Measurements from ENCODE around the gene SRSF2.
A peak's percentile ranks its signal among the peaks of the same experiment; 100 is the strongest.

SRSF2 gene

GRCh38 chr17:76709077-76709950, 27.8 kb downstream of the SRSF2 start:
- Histone ChIP-seq H3K9me3 (ENCODE audit: control extremely low read depth in 1 of 5, control insufficient read depth in 4 of 5, insufficient read depth in 2 of 5, low read depth in 1 of 5, low read length in 4 of 5) (no peaks in the 10 kb centered on the region), H3K27ac (ENCODE audit: insufficient read depth in 1 of 2, low read depth in 1 of 2, low read length in 2 of 2, poor library complexity in 1 of 2, severe bottlenecking in 2 of 2) (no peak overlapping the region), H3K36me3 (ENCODE audit: control insufficient read depth in 4 of 4, insufficient read depth in 4 of 4, low read length in 3 of 4) (peaks cover 0 to 17% (median 6%) of the 10 kb centered on the region in 4 experiments), H3K4me1 (ENCODE audit: control extremely low read depth in 1 of 4, control insufficient read depth in 4 of 4, insufficient read depth in 4 of 4, low read length in 3 of 4) (peaks cover 3 to 28% (median 18%) of the 10 kb centered on the region in 4 experiments), H3K27me3 (replicated peaks in 2 of 5; ENCODE audit: control insufficient read depth in 4 of 5, insufficient read depth in 5 of 5, low read length in 4 of 5) (peaks cover 0 to 11% (median 0%) of the 10 kb centered on the region in 5 experiments), H3K4me3 (ENCODE audit: control insufficient read depth in 1 of 7, extremely low read depth in 1 of 7, insufficient read depth in 4 of 7, low read depth in 2 of 7, low read length in 6 of 7) (peak overlapping the region in 2 of 7 experiments; percentile 65 to 75)
- ChIA-PET POLR2A (interaction anchor here (0.7 kb wide), 1 partner anchor 25 kb away, joined by 3 read pairs; no protein-coding TSS in a partner anchor), CTCF (interaction anchor here (1.1 to 2.2 kb wide), 3 partner anchors 9 to 29 kb away, joined by 4 to 5 read pairs (median 4); partner anchors contain the start of gene MFSD11)
- DNase-seq: no peak
- 94% methylated on average over 17 of the region's 29 CpGs for WGBS (ENCODE audit: insufficient coverage)

DNA sequence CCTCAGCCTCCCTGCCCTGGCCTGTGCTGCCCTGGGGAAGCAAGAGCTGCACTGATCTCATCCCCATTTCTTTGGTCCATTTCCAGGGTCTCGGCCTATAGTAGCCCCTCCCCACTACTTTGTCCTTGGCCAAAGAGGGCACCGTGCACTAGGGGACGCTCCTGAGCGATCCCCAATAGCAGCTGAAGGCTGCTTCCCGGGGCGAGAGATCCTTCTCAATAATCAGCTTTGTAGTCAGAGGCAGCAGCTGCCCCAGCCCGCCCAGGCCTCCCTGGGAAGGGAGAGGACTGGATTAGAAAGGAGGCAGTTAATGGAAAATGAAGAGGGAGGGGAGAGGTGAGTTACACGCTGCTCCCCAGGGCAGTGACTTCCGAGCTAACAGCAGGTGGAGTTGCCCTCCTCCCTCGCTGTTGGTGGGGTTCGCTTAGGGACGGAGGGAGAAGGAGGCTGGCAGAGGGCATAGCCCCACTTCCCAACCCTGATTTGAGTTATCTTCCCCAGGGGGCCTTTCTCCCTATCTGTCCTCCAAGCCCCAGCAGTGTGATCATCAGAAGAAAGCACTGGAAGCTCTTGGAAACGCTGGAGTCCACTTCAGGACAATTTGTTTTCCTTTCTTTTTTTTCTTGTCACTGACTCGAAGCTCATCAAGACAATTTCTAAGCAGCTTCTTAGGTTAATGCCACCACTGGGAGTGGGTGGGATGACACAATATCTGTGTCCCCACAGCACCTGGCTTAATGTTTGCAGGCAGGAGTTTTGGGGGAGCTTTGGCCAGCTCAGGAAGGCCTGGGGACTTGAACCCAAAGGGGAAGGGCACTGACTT, 28.9 kb downstream of the SRSF2 start:
- CTCF ChIA-PET: interaction anchor here (0.7 to 3.0 kb wide), 4 partner anchors 11 to 428 kb away, joined by 4 to 14 read pairs (median 4); partner anchors contain the start of gene MFSD11
- POLR2A ChIA-PET: interaction anchor here (0.6 kb wide), 1 partner anchor 1250 kb away, joined by 5 read pairs; the partner anchor contains the start of gene TNRC6C
- no peak overlapping the region for H3K27ac ChIP-seq (ENCODE audit: insufficient read depth in 1 of 2, low read depth in 1 of 2, low read length in 2 of 2, poor library complexity in 1 of 2, severe bottlenecking in 2 of 2)

GRCh38 chr17:76706817-76707216, 30.3 kb downstream of the SRSF2 start:
- no peak overlapping the region for H3K27ac ChIP-seq (ENCODE audit: insufficient read depth in 1 of 2, low read depth in 1 of 2, low read length in 2 of 2, poor library complexity in 1 of 2, severe bottlenecking in 2 of 2)
- 100% methylated on average over 2 of the region's 3 CpGs for WGBS (ENCODE audit: insufficient coverage)
- CTCF ChIA-PET: interaction anchor here (0.6 to 3.0 kb wide), 2 partner anchors 11 to 25 kb away, joined by 3 to 14 read pairs; no protein-coding TSS in a partner anchor
- H3K9me3 ChIP-seq (ENCODE audit: control extremely low read depth in 1 of 5, control insufficient read depth in 4 of 5, insufficient read depth in 2 of 5, low read depth in 1 of 5, low read length in 4 of 5): no peaks in the 10 kb centered on the region
- H3K4me1 ChIP-seq (ENCODE audit: control extremely low read depth in 1 of 4, control insufficient read depth in 4 of 4, insufficient read depth in 4 of 4, low read length in 3 of 4): peaks cover 3 to 26% (median 17%) of the 10 kb centered on the region in 4 experiments
- POLR2A ChIA-PET: no interaction called here
- no peaks in the 10 kb centered on the region for H3K36me3 ChIP-seq (ENCODE audit: control insufficient read depth in 4 of 4, insufficient read depth in 4 of 4, low read length in 3 of 4)
- peaks cover 0 to 11% (median 0%) of the 10 kb centered on the region in 5 experiments for H3K27me3 ChIP-seq (replicated peaks in 2 of 5; ENCODE audit: control insufficient read depth in 4 of 5, insufficient read depth in 5 of 5, low read length in 4 of 5)
- no peak overlapping the region for H3K4me3 ChIP-seq (ENCODE audit: control insufficient read depth in 1 of 7, extremely low read depth in 1 of 7, insufficient read depth in 4 of 7, low read depth in 2 of 7, low read length in 6 of 7)
- DNase-seq: no peak

More for the DNA sequence above, 28.9 kb downstream of the SRSF2 start:
- Histone ChIP-seq H3K9me3 (ENCODE audit: control extremely low read depth in 1 of 5, control insufficient read depth in 4 of 5, insufficient read depth in 2 of 5, low read depth in 1 of 5, low read length in 4 of 5) (no peaks in the 10 kb centered on the region), H3K27me3 (replicated peaks in 2 of 5; ENCODE audit: control insufficient read depth in 4 of 5, insufficient read depth in 5 of 5, low read length in 4 of 5) (peaks cover 0 to 11% (median 0%) of the 10 kb centered on the region in 5 experiments), H3K4me1 (ENCODE audit: control extremely low read depth in 1 of 4, control insufficient read depth in 4 of 4, insufficient read depth in 4 of 4, low read length in 3 of 4) (peaks cover 3 to 26% (median 17%) of the 10 kb centered on the region in 4 experiments), H3K36me3 (ENCODE audit: control insufficient read depth in 4 of 4, insufficient read depth in 4 of 4, low read length in 3 of 4) (peaks cover 0 to 7% (median 4%) of the 10 kb centered on the region in 4 experiments), H3K4me3 (ENCODE audit: control insufficient read depth in 1 of 7, extremely low read depth in 1 of 7, insufficient read depth in 4 of 7, low read depth in 2 of 7, low read length in 6 of 7) (no peak overlapping the region)
- 96% methylated on average over 14 of the region's 14 CpGs for WGBS (ENCODE audit: insufficient coverage)
- no peak for DNase-seq

DNA sequence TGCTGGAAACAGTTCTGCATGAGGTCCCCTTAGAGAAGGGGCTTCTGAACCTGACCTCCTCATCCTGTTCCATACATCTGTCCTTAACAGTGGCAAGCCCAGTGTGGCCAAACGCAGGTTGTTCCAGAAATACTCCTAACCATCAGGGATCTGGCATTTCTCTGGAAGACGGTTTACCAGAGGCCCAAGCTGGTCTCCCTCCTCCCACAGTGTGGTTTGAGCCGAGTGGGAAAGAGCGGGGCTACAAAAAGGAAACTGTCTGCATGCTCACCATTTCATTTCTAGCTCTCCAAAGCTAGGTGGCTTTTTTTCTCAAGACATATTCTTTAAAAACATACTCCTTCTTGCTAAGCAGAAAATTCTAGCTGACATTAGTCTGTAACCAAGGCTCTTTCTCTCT, 32.3 kb downstream of the SRSF2 start:
- H3K9me3 ChIP-seq (ENCODE audit: control extremely low read depth in 1 of 5, control insufficient read depth in 4 of 5, insufficient read depth in 2 of 5, low read depth in 1 of 5, low read length in 4 of 5): no peaks in the 10 kb centered on the region
- H3K4me1 ChIP-seq (ENCODE audit: control extremely low read depth in 1 of 4, control insufficient read depth in 4 of 4, insufficient read depth in 4 of 4, low read length in 3 of 4): peaks cover 0 to 11% (median 5%) of the 10 kb centered on the region in 4 experiments
- H3K4me3 ChIP-seq (ENCODE audit: control insufficient read depth in 1 of 7, extremely low read depth in 1 of 7, insufficient read depth in 4 of 7, low read depth in 2 of 7, low read length in 6 of 7): peak overlapping the region in 1 of 7 experiments; percentile 28
- H3K27me3 ChIP-seq (replicated peaks in 2 of 5; ENCODE audit: control insufficient read depth in 4 of 5, insufficient read depth in 5 of 5, low read length in 4 of 5): peaks cover 0 to 6% (median 0%) of the 10 kb centered on the region in 5 experiments
- DNase-seq: no peak
- H3K36me3 ChIP-seq (ENCODE audit: control insufficient read depth in 4 of 4, insufficient read depth in 4 of 4, low read length in 3 of 4): no peaks in the 10 kb centered on the region
- ChIA-PET POLR2A (interaction anchor here (0.7 kb wide), 1 partner anchor 15 kb away, joined by 6 read pairs; no protein-coding TSS in a partner anchor), CTCF (interaction anchor here (1.4 to 2.3 kb wide), 2 partner anchors 9 to 10 kb away, joined by 4 to 8 read pairs; no protein-coding TSS in a partner anchor)
- WGBS (ENCODE audit: insufficient coverage): 60% methylated on average over 2 of the region's 4 CpGs
- no peak overlapping the region for H3K27ac ChIP-seq (ENCODE audit: insufficient read depth in 1 of 2, low read depth in 1 of 2, low read length in 2 of 2, poor library complexity in 1 of 2, severe bottlenecking in 2 of 2)

DNA sequence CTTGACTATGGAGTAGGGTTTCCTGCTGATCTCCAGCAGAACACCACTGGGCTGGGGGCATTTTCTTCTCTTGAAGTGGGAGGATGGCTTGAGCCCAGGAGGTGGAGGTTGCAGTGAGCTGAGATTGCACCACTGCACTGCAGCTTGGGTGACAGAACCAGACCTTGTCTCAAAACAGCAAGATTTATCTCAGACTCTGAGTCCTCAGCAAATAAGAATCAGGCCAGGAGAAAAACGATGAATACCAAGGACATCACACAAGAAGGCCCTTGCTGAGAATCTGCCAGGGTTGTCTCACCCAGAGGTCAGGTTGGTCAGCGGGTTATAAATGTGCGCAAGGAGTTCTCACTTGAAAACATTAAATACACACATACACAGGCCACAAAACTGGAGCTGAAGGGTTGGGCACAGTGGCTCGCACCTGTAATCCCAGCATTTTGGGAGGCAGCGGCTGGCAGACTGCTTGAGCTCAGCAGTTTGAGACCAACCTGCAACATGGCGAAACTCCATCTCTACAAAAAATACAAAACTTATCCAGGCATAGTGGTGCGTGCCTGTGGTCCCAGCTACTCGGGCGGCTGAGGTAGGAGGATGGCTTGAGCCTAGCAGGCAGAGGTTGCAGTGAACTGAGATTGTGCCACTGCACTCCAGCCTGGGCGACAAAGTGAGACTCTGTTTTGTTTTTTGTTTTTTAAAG, 34.0 kb downstream of the SRSF2 start:
- Histone ChIP-seq H3K4me3 (ENCODE audit: control insufficient read depth in 1 of 7, extremely low read depth in 1 of 7, insufficient read depth in 4 of 7, low read depth in 2 of 7, low read length in 6 of 7) (no peak overlapping the region), H3K27me3 (replicated peaks in 2 of 5; ENCODE audit: control insufficient read depth in 4 of 5, insufficient read depth in 5 of 5, low read length in 4 of 5) (peaks cover 0 to 2% (median 0%) of the 10 kb centered on the region in 5 experiments), H3K36me3 (ENCODE audit: control insufficient read depth in 4 of 4, insufficient read depth in 4 of 4, low read length in 3 of 4) (no peaks in the 10 kb centered on the region), H3K27ac (ENCODE audit: insufficient read depth in 1 of 2, low read depth in 1 of 2, low read length in 2 of 2, poor library complexity in 1 of 2, severe bottlenecking in 2 of 2) (no peak overlapping the region), H3K9me3 (ENCODE audit: control extremely low read depth in 1 of 5, control insufficient read depth in 4 of 5, insufficient read depth in 2 of 5, low read depth in 1 of 5, low read length in 4 of 5) (no peaks in the 10 kb centered on the region), H3K4me1 (ENCODE audit: control extremely low read depth in 1 of 4, control insufficient read depth in 4 of 4, insufficient read depth in 4 of 4, low read length in 3 of 4) (peaks cover 0 to 4% (median 3%) of the 10 kb centered on the region in 4 experiments)
- WGBS (ENCODE audit: insufficient coverage): 97% methylated on average over 10 of the region's 10 CpGs
- DNase-seq: no peak
- ChIA-PET POLR2A (interaction anchor here (0.6 kb wide), 1 partner anchor 18 kb away, joined by 3 read pairs; no protein-coding TSS in a partner anchor), CTCF (interaction anchor here (0.9 to 2.3 kb wide), 2 partner anchors 11 to 17 kb away, joined by 3 to 8 read pairs; no protein-coding TSS in a partner anchor)

DNA sequence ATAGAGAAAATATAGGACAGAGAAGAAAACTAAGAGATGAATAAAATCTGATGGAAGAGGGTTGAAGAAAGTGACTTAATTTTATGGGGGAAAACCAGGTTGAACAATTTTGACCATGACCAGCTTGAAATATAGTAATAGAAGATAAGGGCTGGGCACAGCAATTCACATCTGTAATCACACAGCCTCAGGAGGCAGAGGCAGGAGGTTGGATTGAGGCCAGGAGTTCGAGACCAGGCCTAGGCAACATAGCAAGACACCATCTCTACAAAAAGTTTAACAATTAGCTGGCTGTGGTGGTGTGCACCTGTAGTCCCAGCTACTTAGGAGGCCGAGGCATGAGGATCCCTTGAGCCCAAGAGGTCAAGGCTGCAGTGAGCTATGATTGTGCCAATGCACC, 35.1 kb downstream of the SRSF2 start:
- no peaks in the 10 kb centered on the region for H3K36me3 ChIP-seq (ENCODE audit: control insufficient read depth in 4 of 4, insufficient read depth in 4 of 4, low read length in 3 of 4)
- H3K4me1 ChIP-seq (ENCODE audit: control extremely low read depth in 1 of 4, control insufficient read depth in 4 of 4, insufficient read depth in 4 of 4, low read length in 3 of 4): peaks cover 0 to 4% (median 3%) of the 10 kb centered on the region in 4 experiments
- no peak for DNase-seq
- ChIA-PET POLR2A (interaction anchor here (0.6 kb wide), 1 partner anchor 237 kb away, joined by 5 read pairs; no protein-coding TSS in a partner anchor), CTCF (interaction anchor here (0.9 to 1.2 kb wide), 3 partner anchors 11 to 20 kb away, joined by 3 to 4 read pairs (median 3); no protein-coding TSS in a partner anchor)
- WGBS (ENCODE audit: insufficient coverage): no CpG with 5 or more reads among the region's 2 CpGs
- H3K27me3 ChIP-seq (replicated peaks in 2 of 5; ENCODE audit: control insufficient read depth in 4 of 5, insufficient read depth in 5 of 5, low read length in 4 of 5): no peaks in the 10 kb centered on the region
- H3K9me3 ChIP-seq (ENCODE audit: control extremely low read depth in 1 of 5, control insufficient read depth in 4 of 5, insufficient read depth in 2 of 5, low read depth in 1 of 5, low read length in 4 of 5): no peaks in the 10 kb centered on the region
- H3K4me3 ChIP-seq (ENCODE audit: control insufficient read depth in 1 of 7, extremely low read depth in 1 of 7, insufficient read depth in 4 of 7, low read depth in 2 of 7, low read length in 6 of 7): no peak overlapping the region
- H3K27ac ChIP-seq (ENCODE audit: insufficient read depth in 1 of 2, low read depth in 1 of 2, low read length in 2 of 2, poor library complexity in 1 of 2, severe bottlenecking in 2 of 2): no peak overlapping the region
